Liver (tissue), 3 donors: ENCODE measurements around the gene ZNF423.

Experiments
- HNF4G ChIP-seq: IDR thresholded peaks from 2 replicates; pipeline ENCODE4 v1.6.1; 2016; ENCODE audit warnings: antibody characterized with exemption
- TF ChIP-seq, protein P1 (sequence below): fragments of 150-350 bp; IDR thresholded peaks from 2 replicates; pipeline ENCODE4 v1.5.1; 2017; ENCODE audit warnings: improper control_type of control experiment, low read depth, low read length; ENCODE audit not compliant: missing input control
- donor health status: healthy.
- donor health status: healthy.

DNA sequence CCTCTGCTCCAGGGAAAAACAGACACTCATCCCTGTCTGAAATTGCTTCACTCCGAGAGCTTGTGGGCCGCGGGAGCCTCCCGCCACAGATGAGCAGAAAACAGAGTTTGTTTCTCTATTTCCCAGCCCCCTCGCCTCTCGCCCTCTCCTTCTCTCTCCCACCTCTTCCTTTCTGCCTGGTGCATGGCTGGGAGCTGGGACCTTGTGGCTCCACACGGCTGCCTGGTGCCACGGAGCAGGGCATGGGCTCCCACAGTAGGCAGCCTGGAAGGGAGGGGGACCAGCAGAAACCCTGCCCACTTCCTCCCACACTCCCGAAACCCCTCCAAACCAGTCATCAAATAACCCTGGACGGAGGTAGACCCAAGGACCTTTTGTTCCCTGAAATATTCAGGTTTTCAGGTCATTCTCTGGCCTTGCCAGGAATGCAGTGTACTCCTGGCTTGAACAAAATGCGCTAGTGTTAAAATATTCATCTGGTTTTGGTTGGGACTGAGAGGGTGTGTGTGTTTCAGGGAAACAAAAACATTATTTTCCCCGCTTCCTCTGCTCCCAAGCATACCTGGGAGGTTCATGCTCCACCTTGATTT lies 277.4 kb downstream of the ZNF423 start:
- TF ChIP-seq, protein P1, sequence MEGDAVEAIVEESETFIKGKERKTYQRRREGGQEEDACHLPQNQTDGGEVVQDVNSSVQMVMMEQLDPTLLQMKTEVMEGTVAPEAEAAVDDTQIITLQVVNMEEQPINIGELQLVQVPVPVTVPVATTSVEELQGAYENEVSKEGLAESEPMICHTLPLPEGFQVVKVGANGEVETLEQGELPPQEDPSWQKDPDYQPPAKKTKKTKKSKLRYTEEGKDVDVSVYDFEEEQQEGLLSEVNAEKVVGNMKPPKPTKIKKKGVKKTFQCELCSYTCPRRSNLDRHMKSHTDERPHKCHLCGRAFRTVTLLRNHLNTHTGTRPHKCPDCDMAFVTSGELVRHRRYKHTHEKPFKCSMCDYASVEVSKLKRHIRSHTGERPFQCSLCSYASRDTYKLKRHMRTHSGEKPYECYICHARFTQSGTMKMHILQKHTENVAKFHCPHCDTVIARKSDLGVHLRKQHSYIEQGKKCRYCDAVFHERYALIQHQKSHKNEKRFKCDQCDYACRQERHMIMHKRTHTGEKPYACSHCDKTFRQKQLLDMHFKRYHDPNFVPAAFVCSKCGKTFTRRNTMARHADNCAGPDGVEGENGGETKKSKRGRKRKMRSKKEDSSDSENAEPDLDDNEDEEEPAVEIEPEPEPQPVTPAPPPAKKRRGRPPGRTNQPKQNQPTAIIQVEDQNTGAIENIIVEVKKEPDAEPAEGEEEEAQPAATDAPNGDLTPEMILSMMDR, result no peak
- no peak for TF ChIP-seq HNF4G
